GM19238 (cell line): ENCODE measurements around the gene CASD1.

Experiments used
- DNase-seq: peaks from one replicate; pipeline ENCODE4 v3.0.0; 2011; ENCODE audit warnings: low spot score; ENCODE audit not compliant: insufficient read length

Gene CASD1

GRCh38 chr7:94579470-94579869 lies 69.9 kb downstream of the CASD1 start:
- no peak for DNase-seq

DNA sequence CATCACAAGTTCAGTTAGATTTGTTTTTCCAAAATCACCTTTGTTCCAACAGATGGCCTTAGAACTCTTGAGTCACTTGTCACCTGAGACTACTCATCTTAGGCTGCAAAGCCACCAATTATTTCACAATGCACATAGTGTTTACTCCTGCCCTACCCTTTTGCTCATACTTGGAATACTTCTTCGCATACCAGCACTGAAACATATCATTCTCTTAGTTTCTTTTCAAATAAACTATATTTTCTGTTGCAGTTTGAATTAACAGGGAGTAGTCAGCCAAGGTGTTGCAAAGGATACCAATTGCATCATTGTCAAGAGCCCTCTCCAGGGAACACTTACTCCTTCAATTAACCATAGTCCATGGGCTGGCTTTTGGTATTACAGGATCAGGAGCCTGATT lies 71.0 kb downstream of the CASD1 start:
- DNase-seq, result no peak

DNA sequence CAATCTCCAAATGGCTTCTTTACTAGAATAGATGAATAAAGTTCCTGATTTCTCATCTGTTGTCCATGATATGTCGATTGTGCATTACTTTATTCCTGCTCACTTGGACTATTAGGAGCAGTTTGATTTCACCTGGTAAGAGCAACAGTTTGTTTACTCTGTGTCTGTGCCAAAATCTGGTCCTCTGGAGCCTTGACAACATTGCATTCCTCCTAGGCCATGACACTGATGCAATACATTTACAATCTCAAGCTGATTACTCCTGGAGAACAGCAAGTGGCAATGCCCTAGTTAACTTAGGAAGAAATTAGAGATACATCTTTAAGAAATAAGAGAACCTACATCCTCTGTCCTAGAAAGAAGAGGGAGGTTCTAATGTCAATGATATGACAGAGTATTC lies 74.5 kb downstream of the CASD1 start:
- DNase-seq, result no peak

GRCh38 chr7:94588075-94588474 lies 78.5 kb downstream of the CASD1 start:
- no peak for DNase-seq

GRCh38 chr7:94590526-94591162 lies 81.0 kb downstream of the CASD1 start:
- no peak for DNase-seq

DNA sequence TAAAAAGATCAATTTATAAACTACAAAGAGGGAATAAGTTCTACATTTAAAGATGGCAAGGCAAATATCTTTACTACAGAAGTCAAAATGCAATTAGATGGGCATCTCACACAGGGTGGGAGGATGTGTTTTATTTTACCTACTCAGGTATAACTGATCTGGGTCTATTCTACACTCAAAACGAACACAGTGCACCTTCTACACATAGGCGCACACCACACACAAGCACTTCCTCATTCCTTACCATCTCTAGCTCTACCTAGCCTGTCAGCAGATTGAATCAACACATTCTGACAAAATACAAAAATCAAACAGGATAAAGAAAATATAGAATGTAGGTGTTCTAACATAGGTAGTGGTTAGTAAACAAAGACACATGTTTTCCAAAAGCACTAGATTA lies 81.6 kb downstream of the CASD1 start:
- no peak for DNase-seq

DNA sequence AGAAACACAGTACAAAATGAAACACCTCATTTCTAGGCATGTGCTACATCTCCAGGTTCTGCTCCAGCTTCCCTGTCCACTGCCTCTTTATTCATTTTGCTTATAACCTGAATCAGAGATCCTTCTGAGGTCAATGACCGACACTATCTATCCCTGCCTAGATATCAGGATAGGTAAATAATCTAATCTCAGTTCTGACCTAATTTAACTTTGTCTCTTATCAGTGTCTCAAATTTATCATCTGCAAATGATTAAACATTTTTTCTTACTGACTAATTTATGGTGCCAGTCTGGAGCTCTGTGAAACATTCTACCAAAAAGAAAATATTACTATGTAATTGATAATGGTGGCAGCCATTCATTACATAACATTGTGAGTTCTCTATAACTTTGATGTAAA lies 85.3 kb downstream of the CASD1 start:
- no peak for DNase-seq

DNA sequence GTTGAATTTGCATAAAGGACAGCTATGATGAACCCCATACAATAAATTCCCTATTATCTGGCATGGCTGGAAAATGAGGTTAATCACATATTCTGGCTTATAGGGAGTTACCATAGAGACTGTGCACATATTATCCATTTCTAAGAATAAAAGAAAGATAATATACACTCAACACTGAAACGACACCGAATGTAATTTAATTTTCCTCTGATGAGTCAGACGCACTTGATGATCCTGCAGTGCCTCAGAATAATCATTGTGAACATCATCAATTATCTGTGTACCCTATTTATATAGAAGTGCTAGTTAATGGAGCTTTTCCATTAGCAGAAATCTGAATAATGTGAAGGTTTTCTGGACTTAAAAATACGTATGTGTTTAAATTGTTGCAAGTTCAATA lies 86.1 kb downstream of the CASD1 start:
- DNase-seq, result no peak

DNA sequence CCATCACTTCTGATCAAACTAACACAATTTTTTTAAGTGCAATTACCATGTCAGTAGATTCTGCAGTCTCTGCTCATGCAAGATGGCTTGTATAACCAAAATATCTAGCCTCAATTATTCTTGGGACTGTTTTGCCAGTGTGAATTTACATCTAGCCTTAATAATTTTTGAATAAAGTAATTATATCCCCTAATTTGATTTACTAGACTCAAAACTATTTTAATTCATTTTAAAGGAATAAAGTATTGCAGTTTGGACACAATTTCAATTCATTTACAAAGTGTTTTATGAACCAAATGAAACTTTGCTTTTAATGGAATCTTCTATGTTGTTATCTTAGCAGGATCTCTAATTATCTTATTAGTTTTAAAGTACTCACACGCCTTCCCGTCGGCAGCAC lies 90.7 kb downstream of the CASD1 start:
- DNase-seq, result no peak

- DNase-seq, result no peak
Measured at GRCh38 chr7:94602181-94602580, 92.6 kb downstream of the CASD1 start.

DNA sequence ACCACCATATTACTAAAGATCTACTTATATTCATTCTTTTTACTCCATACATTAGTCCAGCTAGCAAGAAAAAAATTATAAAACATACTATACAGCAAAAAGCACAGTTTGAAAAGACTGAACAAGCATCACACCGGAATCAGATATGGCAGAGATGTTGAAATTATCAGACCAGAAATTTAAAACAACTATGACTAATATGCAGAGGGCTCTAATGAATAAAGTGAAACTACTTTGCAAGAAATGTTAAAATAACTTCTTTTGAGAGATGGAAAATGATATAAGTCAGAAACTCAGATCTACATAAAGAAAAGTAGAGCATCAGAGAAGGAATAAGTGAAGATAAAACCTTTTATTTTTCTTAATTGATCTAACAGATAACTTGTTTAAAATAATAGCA lies 95.4 kb downstream of the CASD1 start:
- DNase-seq, result no peak
